ENCODE results near the gene KNSTRN.

DNA sequence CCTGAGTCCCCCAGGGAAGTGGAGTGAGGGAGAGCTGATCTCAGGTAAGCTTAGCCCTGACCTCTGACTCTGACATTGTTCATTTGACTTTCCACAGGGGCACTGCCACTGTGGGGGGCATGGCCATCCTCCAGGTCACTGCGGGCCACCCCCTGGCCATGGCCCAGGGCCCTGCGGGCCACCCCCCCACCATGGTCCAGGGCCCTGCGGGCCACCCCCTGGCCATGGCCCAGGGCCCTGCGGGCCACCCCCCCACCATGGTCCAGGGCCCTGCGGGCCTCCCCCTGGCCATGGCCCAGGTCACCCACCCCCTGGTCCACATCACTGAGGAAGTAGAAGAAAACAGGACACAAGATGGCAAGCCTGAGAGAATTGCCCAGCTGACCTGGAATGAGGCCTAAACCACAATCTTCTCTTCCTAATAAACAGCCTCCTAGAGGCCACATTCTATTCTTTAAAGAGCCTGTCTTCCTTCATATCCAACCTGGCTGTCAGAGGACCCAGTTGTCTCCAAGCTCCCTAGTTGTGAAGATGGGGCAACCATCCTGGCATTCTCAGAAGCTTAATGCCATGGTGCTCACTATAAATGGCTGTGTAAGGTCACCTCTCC, 26.4 kb upstream of the KNSTRN start:
- TF ChIP-seq ZNF274 (IDR thresholded peaks at IDR 0.05; ENCODE audit: low read length): no peak
- TF ChIP-seq ZNF274 (tag by site-specific recombination; IDR thresholded peaks at IDR 0.05; ENCODE audit: borderline replicate concordance): no peak
- TF ChIP-seq, protein P1, sequence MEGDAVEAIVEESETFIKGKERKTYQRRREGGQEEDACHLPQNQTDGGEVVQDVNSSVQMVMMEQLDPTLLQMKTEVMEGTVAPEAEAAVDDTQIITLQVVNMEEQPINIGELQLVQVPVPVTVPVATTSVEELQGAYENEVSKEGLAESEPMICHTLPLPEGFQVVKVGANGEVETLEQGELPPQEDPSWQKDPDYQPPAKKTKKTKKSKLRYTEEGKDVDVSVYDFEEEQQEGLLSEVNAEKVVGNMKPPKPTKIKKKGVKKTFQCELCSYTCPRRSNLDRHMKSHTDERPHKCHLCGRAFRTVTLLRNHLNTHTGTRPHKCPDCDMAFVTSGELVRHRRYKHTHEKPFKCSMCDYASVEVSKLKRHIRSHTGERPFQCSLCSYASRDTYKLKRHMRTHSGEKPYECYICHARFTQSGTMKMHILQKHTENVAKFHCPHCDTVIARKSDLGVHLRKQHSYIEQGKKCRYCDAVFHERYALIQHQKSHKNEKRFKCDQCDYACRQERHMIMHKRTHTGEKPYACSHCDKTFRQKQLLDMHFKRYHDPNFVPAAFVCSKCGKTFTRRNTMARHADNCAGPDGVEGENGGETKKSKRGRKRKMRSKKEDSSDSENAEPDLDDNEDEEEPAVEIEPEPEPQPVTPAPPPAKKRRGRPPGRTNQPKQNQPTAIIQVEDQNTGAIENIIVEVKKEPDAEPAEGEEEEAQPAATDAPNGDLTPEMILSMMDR (tag by site-specific recombination; IDR thresholded peaks at IDR 0.05): no peak
- TF ChIP-seq ZNF133 (tag by site-specific recombination; IDR thresholded peaks at IDR 0.05): no peak
- no peak for TF ChIP-seq MZF1 (tag by site-specific recombination; IDR thresholded peaks at IDR 0.05; ENCODE audit: borderline replicate concordance)
- TF ChIP-seq ZNF214 (tag by site-specific recombination; IDR thresholded peaks at IDR 0.05; ENCODE audit: borderline replicate concordance): no peak
- no peak for TF ChIP-seq PRDM10 (tag by site-specific recombination; IDR thresholded peaks at IDR 0.05)
- TF ChIP-seq ZBTB8A (tag by site-specific recombination; IDR thresholded peaks at IDR 0.05): no peak
